ENCODE measurements around the gene FRS2.

FRS2 gene

GRCh38 chr12:69570545-69571399, 100.6 kb downstream of the FRS2 start:
- DNase-seq (ENCODE audit: low spot score) (no peak), ATAC-seq (ENCODE audit: low read depth) (peak; percentile 37; the same call in 1 of the 3 replicates)
- H3K4me3 ChIP-seq (ENCODE audit: severe bottlenecking): no peak overlapping the region
- TF ChIP-seq CTCF (IDR thresholded peaks at IDR 0.05; ENCODE audit: poor library complexity, severe bottlenecking): peak; percentile 93
- H3K27ac ChIP-seq (ENCODE audit: poor library complexity, severe bottlenecking): peak overlapping the region; percentile 93
- no peaks in the 10 kb centered on the region for H3K9me3 ChIP-seq (ENCODE audit: severe bottlenecking)
- H3K36me3 ChIP-seq (ENCODE audit: low read depth): peaks cover 51% of the 10 kb centered on the region
- peaks cover 23% of the 10 kb centered on the region for H3K4me1 ChIP-seq (ENCODE audit: insufficient read depth, poor library complexity, severe bottlenecking)
- no peaks in the 10 kb centered on the region for H3K27me3 ChIP-seq (ENCODE audit: insufficient read depth, poor library complexity, severe bottlenecking)

- H3K4me3 ChIP-seq (ENCODE audit: severe bottlenecking): no peak overlapping the region
- no peak overlapping the region for H3K27ac ChIP-seq (ENCODE audit: poor library complexity, severe bottlenecking)
- peaks cover 57% of the 10 kb centered on the region for H3K36me3 ChIP-seq (ENCODE audit: low read depth)
- peaks cover 4% of the 10 kb centered on the region for H3K4me1 ChIP-seq (ENCODE audit: insufficient read depth, poor library complexity, severe bottlenecking)
- H3K9me3 ChIP-seq (ENCODE audit: severe bottlenecking): no peaks in the 10 kb centered on the region
- no peaks in the 10 kb centered on the region for H3K27me3 ChIP-seq (ENCODE audit: insufficient read depth, poor library complexity, severe bottlenecking)
- no peak for TF ChIP-seq CTCF (IDR thresholded peaks at IDR 0.05; ENCODE audit: poor library complexity, severe bottlenecking)
- ATAC-seq (ENCODE audit: low read depth) (no peak), DNase-seq (ENCODE audit: low spot score) (no peak)
Measured at GRCh38 chr12:69575346-69575745, 105.2 kb downstream of the FRS2 start.

- Histone ChIP-seq H3K4me3 (ENCODE audit: severe bottlenecking) (no peak overlapping the region), H3K36me3 (ENCODE audit: low read depth) (peaks cover 34% of the 10 kb centered on the region), H3K4me1 (ENCODE audit: insufficient read depth, poor library complexity, severe bottlenecking) (no peaks in the 10 kb centered on the region), H3K9me3 (ENCODE audit: severe bottlenecking) (no peaks in the 10 kb centered on the region), H3K27ac (ENCODE audit: poor library complexity, severe bottlenecking) (no peak overlapping the region), H3K27me3 (ENCODE audit: insufficient read depth, poor library complexity, severe bottlenecking) (no peaks in the 10 kb centered on the region)
- ATAC-seq (ENCODE audit: low read depth) (no peak), DNase-seq (ENCODE audit: low spot score) (no peak)
- no peak for TF ChIP-seq CTCF (IDR thresholded peaks at IDR 0.05; ENCODE audit: poor library complexity, severe bottlenecking)
Measured at GRCh38 chr12:69578283-69578682, 108.1 kb downstream of the FRS2 start.

GRCh38 chr12:69579029-69579428, 108.8 kb downstream of the FRS2 start:
- Histone ChIP-seq H3K27ac (ENCODE audit: poor library complexity, severe bottlenecking) (no peak overlapping the region), H3K9me3 (ENCODE audit: severe bottlenecking) (no peaks in the 10 kb centered on the region), H3K4me3 (ENCODE audit: severe bottlenecking) (no peak overlapping the region), H3K4me1 (ENCODE audit: insufficient read depth, poor library complexity, severe bottlenecking) (no peaks in the 10 kb centered on the region), H3K27me3 (ENCODE audit: insufficient read depth, poor library complexity, severe bottlenecking) (no peaks in the 10 kb centered on the region), H3K36me3 (ENCODE audit: low read depth) (peaks cover 27% of the 10 kb centered on the region)
- DNase-seq (ENCODE audit: low spot score) (no peak), ATAC-seq (ENCODE audit: low read depth) (no peak)
- no peak for TF ChIP-seq CTCF (IDR thresholded peaks at IDR 0.05; ENCODE audit: poor library complexity, severe bottlenecking)

- TF ChIP-seq CTCF (IDR thresholded peaks at IDR 0.05; ENCODE audit: poor library complexity, severe bottlenecking): no peak
- Histone ChIP-seq H3K4me1 (ENCODE audit: insufficient read depth, poor library complexity, severe bottlenecking) (no peaks in the 10 kb centered on the region), H3K27ac (ENCODE audit: poor library complexity, severe bottlenecking) (no peak overlapping the region), H3K4me3 (ENCODE audit: severe bottlenecking) (no peak overlapping the region), H3K9me3 (ENCODE audit: severe bottlenecking) (no peaks in the 10 kb centered on the region), H3K36me3 (ENCODE audit: low read depth) (peaks cover 16% of the 10 kb centered on the region), H3K27me3 (ENCODE audit: insufficient read depth, poor library complexity, severe bottlenecking) (no peaks in the 10 kb centered on the region)
- DNase-seq (ENCODE audit: low spot score): no peak
- no peak for ATAC-seq (ENCODE audit: low read depth)
Measured at GRCh38 chr12:69580074-69580473, 109.9 kb downstream of the FRS2 start.
